ENCODE results near the gene MED15. TPM values are rescaled to one million over a fixed set of nuclear protein-coding genes. Genes with fewer than 3 reads are reported as not detected.

Gene MED15
- polyA plus RNA-seq, 2 donors = 31.0 to 55.9 TPM

GRCh38 chr22:20517841-20518592, 10.6 kb downstream of the MED15 start:
- no peak overlapping the region for H3K27ac ChIP-seq (ENCODE audit: low read depth in 2 of 2, low read length in 1 of 2)
- no peaks in the 10 kb centered on the region for H3K9me3 ChIP-seq (ENCODE audit: control insufficient read depth in 2 of 2, insufficient read depth in 1 of 2, low read depth in 1 of 2, low read length in 1 of 2)
- H3K4me1 ChIP-seq (ENCODE audit: control insufficient read depth in 2 of 2, insufficient read depth in 2 of 2, low read length in 1 of 2) = peaks cover 0 to 18% of the 10 kb centered on the region in 2 donors
- peaks cover 0 to 10% of the 10 kb centered on the region in 2 donors for H3K36me3 ChIP-seq (ENCODE audit: control insufficient read depth in 2 of 2, insufficient read depth in 2 of 2, low read length in 1 of 2)
- no peaks in the 10 kb centered on the region for H3K27me3 ChIP-seq (ENCODE audit: control insufficient read depth in 1 of 2, insufficient read depth in 2 of 2, low read length in 2 of 2)
- 80 to 83% methylated on average over 13 of the region's 13 CpGs for WGBS, 2 donors
- H3K4me3 ChIP-seq (ENCODE audit: low read depth in 1 of 2, low read length in 2 of 2) = no peak overlapping the region

- peaks cover 3 to 18% of the 10 kb centered on the region in 2 donors for H3K4me1 ChIP-seq (ENCODE audit: control insufficient read depth in 2 of 2, insufficient read depth in 2 of 2, low read length in 1 of 2)
- peaks cover 0 to 13% of the 10 kb centered on the region in 2 donors for H3K36me3 ChIP-seq (ENCODE audit: control insufficient read depth in 2 of 2, insufficient read depth in 2 of 2, low read length in 1 of 2)
- no peak overlapping the region for H3K4me3 ChIP-seq (ENCODE audit: low read depth in 1 of 2, low read length in 2 of 2)
- 68 to 78% methylated on average over 4 of the region's 4 CpGs for WGBS, 2 donors
- no peaks in the 10 kb centered on the region for H3K9me3 ChIP-seq (ENCODE audit: control insufficient read depth in 2 of 2, insufficient read depth in 1 of 2, low read depth in 1 of 2, low read length in 1 of 2)
- H3K27ac ChIP-seq (ENCODE audit: low read depth in 2 of 2, low read length in 1 of 2) = no peak overlapping the region
- H3K27me3 ChIP-seq (ENCODE audit: control insufficient read depth in 1 of 2, insufficient read depth in 2 of 2, low read length in 2 of 2) = no peaks in the 10 kb centered on the region
These were observed 12.1 kb downstream of the MED15 start for GRCh38 chr22:20519558-20519957.

DNA sequence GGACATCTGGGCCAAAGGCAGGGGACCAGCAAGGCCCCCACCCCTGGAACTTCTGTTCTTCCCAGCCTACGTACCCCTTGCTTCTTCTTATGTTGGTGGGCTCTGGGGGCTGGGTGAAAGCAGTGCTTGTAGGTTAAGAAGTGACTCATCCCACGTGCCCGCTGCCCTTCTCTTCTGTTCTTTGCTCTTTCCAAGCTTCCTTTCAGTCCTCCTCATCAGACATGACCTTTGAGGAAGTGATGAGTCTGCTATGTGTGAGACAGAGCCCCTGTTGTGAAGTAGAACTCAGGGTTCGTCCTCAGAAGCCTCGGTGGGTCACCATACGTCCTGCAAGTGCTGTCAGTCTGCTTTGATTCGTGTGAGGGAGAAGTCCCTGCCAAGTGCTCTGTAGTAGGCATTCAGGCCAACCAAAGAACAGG, 12.7 kb downstream of the MED15 start:
- Histone ChIP-seq H3K27ac (ENCODE audit: low read depth in 2 of 2, low read length in 1 of 2) (no peak overlapping the region), H3K9me3 (ENCODE audit: control insufficient read depth in 2 of 2, insufficient read depth in 1 of 2, low read depth in 1 of 2, low read length in 1 of 2) (no peaks in the 10 kb centered on the region), H3K4me1 (ENCODE audit: control insufficient read depth in 2 of 2, insufficient read depth in 2 of 2, low read length in 1 of 2) (peaks cover 3 to 13% of the 10 kb centered on the region in 2 donors), H3K4me3 (ENCODE audit: low read depth in 1 of 2, low read length in 2 of 2) (no peak overlapping the region), H3K36me3 (ENCODE audit: control insufficient read depth in 2 of 2, insufficient read depth in 2 of 2, low read length in 1 of 2) (peaks cover 0 to 13% of the 10 kb centered on the region in 2 donors), H3K27me3 (ENCODE audit: control insufficient read depth in 1 of 2, insufficient read depth in 2 of 2, low read length in 2 of 2) (no peaks in the 10 kb centered on the region)
- 69 to 74% methylated on average over 7 of the region's 7 CpGs for WGBS, 2 donors

DNA sequence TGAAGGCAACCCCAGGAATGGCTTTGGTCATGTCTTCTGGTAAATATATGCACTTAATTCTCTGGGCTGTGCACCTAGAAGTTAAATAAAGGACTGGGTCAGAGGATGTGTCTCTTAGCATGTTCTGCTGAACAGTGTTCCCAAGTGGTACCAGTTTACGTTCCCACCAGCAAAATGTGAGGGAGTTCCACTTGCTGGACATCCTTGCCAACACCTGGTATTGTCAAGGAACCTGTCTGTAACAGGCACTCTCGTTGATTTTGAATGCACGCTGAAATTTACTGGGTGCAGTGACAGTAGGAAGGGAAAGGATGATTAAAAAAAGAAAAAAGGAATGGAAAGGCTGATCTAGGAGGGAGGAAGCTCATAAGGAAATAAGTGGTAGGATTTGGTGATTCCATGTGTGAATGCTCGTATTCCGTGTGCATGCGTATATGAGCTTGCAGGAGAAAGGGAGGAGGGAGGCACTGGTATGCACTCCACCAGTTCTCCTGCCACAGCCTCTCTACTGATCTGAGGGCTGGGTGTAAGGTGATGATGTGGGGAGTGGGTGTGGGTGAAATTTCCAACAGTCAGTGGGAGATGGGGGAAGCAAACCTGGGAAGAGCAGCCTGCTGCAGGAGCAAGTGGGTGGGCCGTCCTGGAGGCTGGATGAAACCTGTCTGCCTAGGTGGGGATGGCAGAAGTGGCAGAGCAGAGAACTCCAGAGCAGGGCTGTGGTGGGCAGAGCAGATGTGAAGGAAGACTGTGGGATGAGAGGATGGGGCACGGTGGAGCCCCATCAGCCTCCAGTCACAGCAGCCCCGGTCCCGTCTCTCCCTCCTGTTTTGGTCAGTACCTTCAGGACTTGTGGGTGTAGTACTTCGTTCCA, 15.0 kb downstream of the MED15 start:
- Histone ChIP-seq H3K4me1 (ENCODE audit: control insufficient read depth in 2 of 2, insufficient read depth in 2 of 2, low read length in 1 of 2) (peaks cover 3 to 6% of the 10 kb centered on the region in 2 donors), H3K27ac (ENCODE audit: low read depth in 2 of 2, low read length in 1 of 2) (no peak overlapping the region), H3K36me3 (ENCODE audit: control insufficient read depth in 2 of 2, insufficient read depth in 2 of 2, low read length in 1 of 2) (peaks cover 0 to 17% of the 10 kb centered on the region in 2 donors), H3K4me3 (ENCODE audit: low read depth in 1 of 2, low read length in 2 of 2) (no peak overlapping the region), H3K9me3 (ENCODE audit: control insufficient read depth in 2 of 2, insufficient read depth in 1 of 2, low read depth in 1 of 2, low read length in 1 of 2) (no peaks in the 10 kb centered on the region), H3K27me3 (ENCODE audit: control insufficient read depth in 1 of 2, insufficient read depth in 2 of 2, low read length in 2 of 2) (no peaks in the 10 kb centered on the region)
- WGBS, 2 donors = 83 to 88% methylated on average over 11 of the region's 11 CpGs

DNA sequence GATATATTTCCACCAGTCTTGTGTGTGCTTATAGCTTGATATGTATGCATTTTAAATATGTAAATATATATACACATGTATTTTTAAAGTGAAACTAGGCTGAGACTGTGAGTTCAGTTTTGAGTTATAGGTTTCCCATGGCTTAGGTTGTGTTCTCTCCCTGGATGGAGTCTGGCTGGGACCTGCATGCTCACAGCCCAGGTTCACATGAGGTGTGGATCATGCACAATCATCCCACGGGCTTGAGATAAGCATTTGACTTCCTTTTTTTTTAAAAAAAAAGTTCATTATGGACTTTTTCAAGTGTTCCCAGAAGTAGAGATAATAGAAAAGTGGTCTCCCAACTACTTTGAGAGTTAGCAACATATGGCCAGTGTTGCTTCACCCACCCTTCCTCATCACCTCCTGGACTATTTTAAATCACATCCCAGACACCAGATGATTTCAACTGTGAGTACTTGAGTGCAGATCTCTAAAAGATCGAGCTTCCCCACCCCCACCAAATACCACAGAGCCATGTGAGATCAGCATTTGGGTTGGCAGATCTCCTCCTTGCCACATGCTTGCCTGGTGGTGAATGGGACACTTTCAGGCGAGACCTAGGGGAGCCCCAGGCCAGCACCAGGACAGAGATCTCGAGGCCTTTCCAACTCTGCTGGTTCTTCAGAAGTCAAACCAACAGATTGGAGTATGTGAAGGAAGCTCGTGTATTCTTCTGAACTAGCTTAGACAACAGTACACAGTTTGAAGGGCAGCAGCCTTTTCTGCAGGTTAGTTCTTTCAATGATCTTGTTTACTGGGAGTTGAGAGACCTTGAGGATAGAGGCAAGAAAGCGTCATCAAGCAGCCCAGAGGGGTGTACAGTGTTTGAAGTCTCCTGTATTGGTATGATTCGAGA, 15.9 kb downstream of the MED15 start:
- Histone ChIP-seq H3K9me3 (ENCODE audit: control insufficient read depth in 2 of 2, insufficient read depth in 1 of 2, low read depth in 1 of 2, low read length in 1 of 2) (no peaks in the 10 kb centered on the region), H3K4me1 (ENCODE audit: control insufficient read depth in 2 of 2, insufficient read depth in 2 of 2, low read length in 1 of 2) (peaks cover 3 to 6% of the 10 kb centered on the region in 2 donors), H3K27ac (ENCODE audit: low read depth in 2 of 2, low read length in 1 of 2) (no peak overlapping the region), H3K36me3 (ENCODE audit: control insufficient read depth in 2 of 2, insufficient read depth in 2 of 2, low read length in 1 of 2) (peaks cover 3 to 21% of the 10 kb centered on the region in 2 donors), H3K27me3 (ENCODE audit: control insufficient read depth in 1 of 2, insufficient read depth in 2 of 2, low read length in 2 of 2) (no peaks in the 10 kb centered on the region), H3K4me3 (ENCODE audit: low read depth in 1 of 2, low read length in 2 of 2) (no peak overlapping the region)
- WGBS, 2 donors = 49 to 55% methylated on average over 7 of the region's 7 CpGs

DNA sequence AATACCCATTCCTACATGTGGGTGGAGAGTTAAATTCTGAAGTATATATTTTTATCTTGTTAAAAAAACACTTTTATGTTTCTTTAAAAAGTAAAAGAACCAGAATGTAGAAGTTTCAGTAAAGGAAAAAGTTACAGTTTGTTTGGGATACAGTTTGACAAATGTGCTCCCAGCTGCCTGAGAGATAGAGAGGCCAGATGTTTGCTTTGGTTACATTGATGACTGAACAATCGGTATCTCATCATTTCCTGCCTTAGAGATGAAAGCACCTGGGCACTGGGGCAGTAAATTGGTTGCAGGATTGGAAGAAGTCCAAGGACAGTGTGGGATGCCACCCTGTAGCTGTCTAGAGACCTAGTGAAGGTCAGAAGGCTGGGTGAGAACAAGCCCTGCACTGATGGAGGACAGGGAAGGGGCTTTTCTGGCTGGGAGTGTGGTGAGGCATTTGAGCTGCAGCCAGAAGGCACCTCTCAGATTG, 16.6 kb downstream of the MED15 start:
- peaks cover 3 to 25% of the 10 kb centered on the region in 2 donors for H3K36me3 ChIP-seq (ENCODE audit: control insufficient read depth in 2 of 2, insufficient read depth in 2 of 2, low read length in 1 of 2)
- H3K4me3 ChIP-seq (ENCODE audit: low read depth in 1 of 2, low read length in 2 of 2) = no peak overlapping the region
- H3K27me3 ChIP-seq (ENCODE audit: control insufficient read depth in 1 of 2, insufficient read depth in 2 of 2, low read length in 2 of 2) = no peaks in the 10 kb centered on the region
- no peaks in the 10 kb centered on the region for H3K9me3 ChIP-seq (ENCODE audit: control insufficient read depth in 2 of 2, insufficient read depth in 1 of 2, low read depth in 1 of 2, low read length in 1 of 2)
- WGBS, 2 donors = 0 to 1% methylated on average over 1 of the region's 1 CpG
- H3K4me1 ChIP-seq (ENCODE audit: control insufficient read depth in 2 of 2, insufficient read depth in 2 of 2, low read length in 1 of 2) = peaks cover 3 to 6% of the 10 kb centered on the region in 2 donors
- H3K27ac ChIP-seq (ENCODE audit: low read depth in 2 of 2, low read length in 1 of 2) = no peak overlapping the region

GRCh38 chr22:20525048-20525447, 17.6 kb downstream of the MED15 start:
- Histone ChIP-seq H3K36me3 (ENCODE audit: control insufficient read depth in 2 of 2, insufficient read depth in 2 of 2, low read length in 1 of 2) (peaks cover 3 to 23% of the 10 kb centered on the region in 2 donors), H3K27ac (ENCODE audit: low read depth in 2 of 2, low read length in 1 of 2) (no peak overlapping the region), H3K4me1 (ENCODE audit: control insufficient read depth in 2 of 2, insufficient read depth in 2 of 2, low read length in 1 of 2) (peaks cover 3 to 6% of the 10 kb centered on the region in 2 donors), H3K4me3 (ENCODE audit: low read depth in 1 of 2, low read length in 2 of 2) (no peak overlapping the region), H3K9me3 (ENCODE audit: control insufficient read depth in 2 of 2, insufficient read depth in 1 of 2, low read depth in 1 of 2, low read length in 1 of 2) (no peaks in the 10 kb centered on the region), H3K27me3 (ENCODE audit: control insufficient read depth in 1 of 2, insufficient read depth in 2 of 2, low read length in 2 of 2) (no peaks in the 10 kb centered on the region)
- 95% methylated on average over 7 of the region's 7 CpGs for WGBS, 2 donors

GRCh38 chr22:20526305-20526627, 18.9 kb downstream of the MED15 start:
- peaks cover 8 to 15% of the 10 kb centered on the region in 2 donors for H3K4me1 ChIP-seq (ENCODE audit: control insufficient read depth in 2 of 2, insufficient read depth in 2 of 2, low read length in 1 of 2)
- H3K36me3 ChIP-seq (ENCODE audit: control insufficient read depth in 2 of 2, insufficient read depth in 2 of 2, low read length in 1 of 2) = peaks cover 3 to 17% of the 10 kb centered on the region in 2 donors
- H3K27ac ChIP-seq (ENCODE audit: low read depth in 2 of 2, low read length in 1 of 2) = no peak overlapping the region

More at GRCh38 chr22:20526305-20526627, 18.9 kb downstream of the MED15 start:
- Histone ChIP-seq H3K27me3 (ENCODE audit: control insufficient read depth in 1 of 2, insufficient read depth in 2 of 2, low read length in 2 of 2) (no peaks in the 10 kb centered on the region), H3K9me3 (ENCODE audit: control insufficient read depth in 2 of 2, insufficient read depth in 1 of 2, low read depth in 1 of 2, low read length in 1 of 2) (no peaks in the 10 kb centered on the region), H3K4me3 (ENCODE audit: low read depth in 1 of 2, low read length in 2 of 2) (no peak overlapping the region)
- WGBS, 2 donors = 67 to 75% methylated on average over 4 of the region's 4 CpGs
